ENCODE data around the gene CERCAM. TPM values are rescaled to one million over a fixed set of nuclear protein-coding genes. Genes with fewer than 3 reads are reported as not detected.

CERCAM gene
- total RNA-seq, 1 experiment from 2014 or later = 10.1 TPM

- POLR2A ChIA-PET (ENCODE audit: low non-redundant PET) = no interaction called here
- H3K27ac ChIP-seq (ENCODE audit: low read depth, low read length, poor library complexity, severe bottlenecking) = no peak overlapping the region
- H3K36me3 ChIP-seq (ENCODE audit: insufficient read depth, low read length, poor library complexity, severe bottlenecking) = peaks cover 57% of the 10 kb centered on the region
- H3K4me1 ChIP-seq (ENCODE audit: insufficient read depth, low read length, poor library complexity, severe bottlenecking) = no peaks in the 10 kb centered on the region
- no peaks in the 10 kb centered on the region for H3K9me3 ChIP-seq (ENCODE audit: low read depth, low read length, poor library complexity, severe bottlenecking)
- CTCF ChIA-PET = no interaction called here
- DNase-seq (ENCODE audit: low spot score) = no peak
- H3K27me3 ChIP-seq (replicated peaks; ENCODE audit: insufficient read depth, low read depth, low read length, poor library complexity) = no peaks in the 10 kb centered on the region
- TF ChIP-seq EZH2 (IDR thresholded peaks at IDR 0.05; ENCODE audit: borderline replicate concordance, low read depth, low read length, poor library complexity, severe bottlenecking) = no peak
- TF ChIP-seq, protein P1, sequence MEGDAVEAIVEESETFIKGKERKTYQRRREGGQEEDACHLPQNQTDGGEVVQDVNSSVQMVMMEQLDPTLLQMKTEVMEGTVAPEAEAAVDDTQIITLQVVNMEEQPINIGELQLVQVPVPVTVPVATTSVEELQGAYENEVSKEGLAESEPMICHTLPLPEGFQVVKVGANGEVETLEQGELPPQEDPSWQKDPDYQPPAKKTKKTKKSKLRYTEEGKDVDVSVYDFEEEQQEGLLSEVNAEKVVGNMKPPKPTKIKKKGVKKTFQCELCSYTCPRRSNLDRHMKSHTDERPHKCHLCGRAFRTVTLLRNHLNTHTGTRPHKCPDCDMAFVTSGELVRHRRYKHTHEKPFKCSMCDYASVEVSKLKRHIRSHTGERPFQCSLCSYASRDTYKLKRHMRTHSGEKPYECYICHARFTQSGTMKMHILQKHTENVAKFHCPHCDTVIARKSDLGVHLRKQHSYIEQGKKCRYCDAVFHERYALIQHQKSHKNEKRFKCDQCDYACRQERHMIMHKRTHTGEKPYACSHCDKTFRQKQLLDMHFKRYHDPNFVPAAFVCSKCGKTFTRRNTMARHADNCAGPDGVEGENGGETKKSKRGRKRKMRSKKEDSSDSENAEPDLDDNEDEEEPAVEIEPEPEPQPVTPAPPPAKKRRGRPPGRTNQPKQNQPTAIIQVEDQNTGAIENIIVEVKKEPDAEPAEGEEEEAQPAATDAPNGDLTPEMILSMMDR (conservative IDR thresholded peaks at IDR 0.05; ENCODE audit: low read depth, low read length) = no peak
- intact Hi-C loops (cut with micrococcal nuclease; ENCODE audit: unreplicated experiment) = no loop called here
- no TSS peak for BruUV-seq (replicated peaks)
- no peak overlapping the region for H3K4me3 ChIP-seq (ENCODE audit: low read depth, low read length, poor library complexity, severe bottlenecking)
These were observed 58.6 kb downstream of the CERCAM start for GRCh38 chr9:128479262-128479661.

DNA sequence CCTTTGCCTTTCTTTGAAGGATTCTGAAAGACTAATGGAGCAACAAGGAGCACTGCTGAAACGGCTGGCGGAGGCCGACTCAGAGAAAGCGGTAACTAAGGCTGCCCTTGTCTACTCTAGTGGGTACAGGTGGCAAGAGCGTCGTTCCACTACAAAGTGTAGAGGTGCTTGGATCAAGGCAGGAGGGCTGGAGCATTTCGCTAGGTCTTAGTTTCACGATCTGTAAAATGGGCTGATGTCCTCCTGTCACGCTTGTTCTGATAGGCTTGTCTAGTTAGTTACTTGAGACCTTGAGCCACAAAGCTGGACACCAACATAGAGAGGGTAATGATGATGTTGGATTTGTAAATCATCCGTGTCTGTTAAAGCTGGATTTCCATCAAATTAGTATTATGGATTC lies 60.9 kb downstream of the CERCAM start:
- Histone ChIP-seq H3K27me3 (replicated peaks; ENCODE audit: insufficient read depth, low read depth, low read length, poor library complexity) (no peaks in the 10 kb centered on the region), H3K4me3 (ENCODE audit: low read depth, low read length, poor library complexity, severe bottlenecking) (no peak overlapping the region), H3K36me3 (ENCODE audit: insufficient read depth, low read length, poor library complexity, severe bottlenecking) (peaks cover 66% of the 10 kb centered on the region), H3K4me1 (ENCODE audit: insufficient read depth, low read length, poor library complexity, severe bottlenecking) (no peaks in the 10 kb centered on the region), H3K9me3 (ENCODE audit: low read depth, low read length, poor library complexity, severe bottlenecking) (no peaks in the 10 kb centered on the region), H3K27ac (ENCODE audit: low read depth, low read length, poor library complexity, severe bottlenecking) (no peak overlapping the region)
- intact Hi-C loops (cut with micrococcal nuclease; ENCODE audit: unreplicated experiment) = no loop called here
- POLR2A ChIA-PET (ENCODE audit: low non-redundant PET) = interaction anchor here (0.7 kb wide), 2 partner anchors 10 to 1405 kb away, joined by 3 read pairs; no protein-coding TSS in a partner anchor
- DNase-seq (ENCODE audit: low spot score) = no peak
- no TSS peak for BruUV-seq (replicated peaks)
- TF ChIP-seq EZH2 (IDR thresholded peaks at IDR 0.05; ENCODE audit: borderline replicate concordance, low read depth, low read length, poor library complexity, severe bottlenecking) = no peak
- TF ChIP-seq, protein P1 (conservative IDR thresholded peaks at IDR 0.05; ENCODE audit: low read depth, low read length) = no peak
- CTCF ChIA-PET = no interaction called here

GRCh38 chr9:128482186-128482585 lies 61.5 kb downstream of the CERCAM start:
- CTCF ChIA-PET = no interaction called here
- no peak for DNase-seq (ENCODE audit: low spot score)
- intact Hi-C loops (cut with micrococcal nuclease; ENCODE audit: unreplicated experiment) = no loop called here
- H3K9me3 ChIP-seq (ENCODE audit: low read depth, low read length, poor library complexity, severe bottlenecking) = no peaks in the 10 kb centered on the region
- TF ChIP-seq, protein P1 (conservative IDR thresholded peaks at IDR 0.05; ENCODE audit: low read depth, low read length) = no peak
- no peak for TF ChIP-seq EZH2 (IDR thresholded peaks at IDR 0.05; ENCODE audit: borderline replicate concordance, low read depth, low read length, poor library complexity, severe bottlenecking)
- no peak overlapping the region for H3K27ac ChIP-seq (ENCODE audit: low read depth, low read length, poor library complexity, severe bottlenecking)
- H3K36me3 ChIP-seq (ENCODE audit: insufficient read depth, low read length, poor library complexity, severe bottlenecking) = peaks cover 72% of the 10 kb centered on the region
- BruUV-seq (replicated peaks) = no TSS peak
- no peak overlapping the region for H3K4me3 ChIP-seq (ENCODE audit: low read depth, low read length, poor library complexity, severe bottlenecking)
- POLR2A ChIA-PET (ENCODE audit: low non-redundant PET) = interaction anchor here (0.6 to 0.7 kb wide), 3 partner anchors 9 to 1405 kb away, joined by 3 read pairs; no protein-coding TSS in a partner anchor
- H3K27me3 ChIP-seq (replicated peaks; ENCODE audit: insufficient read depth, low read depth, low read length, poor library complexity) = no peaks in the 10 kb centered on the region
- H3K4me1 ChIP-seq (ENCODE audit: insufficient read depth, low read length, poor library complexity, severe bottlenecking) = no peaks in the 10 kb centered on the region
